PC-9 (cell line): ENCODE results near the gene GPR37L1. TPM values are rescaled to one million over a fixed set of nuclear protein-coding genes. Genes with fewer than 3 reads are reported as not detected.

Experiments used
- BruUV-seq: library from RNA; stranded (reverse); fragments of 400-500 nt; replicated peaks from 2 replicates; lab custom pipeline; 2021; lab: Mats Ljungman, UMichigan
- CTCF ChIA-PET: fragments of 300-600 bp; sonication (Branson Sonifier 250); formaldehyde crosslinking; loops from one replicate; lab custom pipeline; 2022; ENCODE audit warnings: antibody characterized with exemption; lab: Charles Lee
- POLR2A ChIA-PET: fragments of 300-600 bp; sonication (Branson Sonifier 250); formaldehyde crosslinking; loops from one replicate; lab custom pipeline; 2022; ENCODE audit warnings: antibody characterized with exemption; ENCODE audit not compliant: unreplicated experiment; lab: Charles Lee
- DNase-seq, 2 experiments: peaks; one replicate each; pipeline versions ENCODE4 v3.0.0 to v3.0.0-alpha.2; 2015 to 2022; ENCODE audit warnings: mixed read lengths in 1 of 2
- H2AFZ ChIP-seq: fragments of 200-600 bp; sonication (generic); 2 replicates; pipeline ENCODE4 v1.8.1; 2017; ENCODE audit warnings: antibody characterized with exemption
- H3F3A ChIP-seq: fragments of 200-600 bp; sonication (generic); 2 replicates; pipeline ENCODE4 v1.8.1; 2017; ENCODE audit warnings: antibody characterized with exemption, mild to moderate bottlenecking, low read depth; ENCODE audit not compliant: insufficient read depth
- H3K27ac ChIP-seq: fragments of 200-600 bp; sonication (generic); 2 replicates; pipeline ENCODE4 v1.6.1; 2016; ENCODE audit warnings: mixed run types
- H3K27me3 ChIP-seq: fragments of 200-600 bp; sonication (generic); 2 replicates; pipeline ENCODE4 v1.6.1; 2016; ENCODE audit warnings: low read depth, mixed run types; ENCODE audit not compliant: insufficient read depth
- H3K36me3 ChIP-seq: fragments of 200-600 bp; sonication (generic); 2 replicates; pipeline ENCODE4 v1.6.1; 2016; ENCODE audit warnings: low read depth, mixed run types
- H3K4me1 ChIP-seq: fragments of 200-600 bp; sonication (generic); replicated peaks from 2 replicates; pipeline ENCODE4 v1.6.1; 2016; ENCODE audit warnings: mixed run types; ENCODE audit not compliant: insufficient read depth
- H3K4me2 ChIP-seq: fragments of 200-600 bp; sonication (generic); 2 replicates; pipeline ENCODE4 v1.6.1; 2017; ENCODE audit warnings: mixed run types
- H3K4me3 ChIP-seq: fragments of 200-600 bp; sonication (generic); 2 replicates; pipeline ENCODE4 v1.6.1; 2016; ENCODE audit warnings: mixed run types
- H3K79me2 ChIP-seq: fragments of 200-600 bp; sonication (generic); 2 replicates; pipeline ENCODE4 v1.6.1; 2017; ENCODE audit warnings: low read depth, mixed run types
- H3K9me2 ChIP-seq: fragments of 200-600 bp; sonication (generic); 2 replicates; pipeline ENCODE4 v1.8.1; 2017; ENCODE audit warnings: mild to moderate bottlenecking; ENCODE audit not compliant: insufficient read depth
- H3K9me3 ChIP-seq: fragments of 200-600 bp; sonication (generic); 2 replicates; pipeline ENCODE4 v1.8.1; 2016; ENCODE audit warnings: low read depth; ENCODE audit not compliant: insufficient read depth
- H4K20me1 ChIP-seq: fragments of 200-600 bp; sonication (generic); 2 replicates; pipeline ENCODE4 v1.8.1; 2017; ENCODE audit not compliant: insufficient read depth
- EZH2 ChIP-seq: fragments of 200-600 bp; sonication (generic); IDR thresholded peaks from 2 replicates; pipeline ENCODE4 v1.8.0; 2017; ENCODE audit warnings: antibody characterized with exemption, low read depth
- intact Hi-C: fragments of 100-400 bp; cut with micrococcal nuclease; formaldehyde crosslinking; loops from one replicate; pipeline ENCODE4 v1.10.0; 2022; ENCODE audit not compliant: unreplicated experiment
- total RNA-seq: library from RNA; stranded (reverse); gene quantifications from 2 replicates; pipeline ENCODE4 v1.2.3, GENCODE V29; 2021
- TF ChIP-seq, protein P1 (sequence below): fragments of 200-600 bp; sonication (generic); conservative IDR thresholded peaks from 2 replicates; pipeline ENCODE4 v1.6.1; 2017; ENCODE audit warnings: mixed run types, antibody characterized with exemption, mild to moderate bottlenecking, moderate library complexity

Gene GPR37L1
- total RNA-seq, 1 experiment from 2014 or later: 0.33 TPM

DNA sequence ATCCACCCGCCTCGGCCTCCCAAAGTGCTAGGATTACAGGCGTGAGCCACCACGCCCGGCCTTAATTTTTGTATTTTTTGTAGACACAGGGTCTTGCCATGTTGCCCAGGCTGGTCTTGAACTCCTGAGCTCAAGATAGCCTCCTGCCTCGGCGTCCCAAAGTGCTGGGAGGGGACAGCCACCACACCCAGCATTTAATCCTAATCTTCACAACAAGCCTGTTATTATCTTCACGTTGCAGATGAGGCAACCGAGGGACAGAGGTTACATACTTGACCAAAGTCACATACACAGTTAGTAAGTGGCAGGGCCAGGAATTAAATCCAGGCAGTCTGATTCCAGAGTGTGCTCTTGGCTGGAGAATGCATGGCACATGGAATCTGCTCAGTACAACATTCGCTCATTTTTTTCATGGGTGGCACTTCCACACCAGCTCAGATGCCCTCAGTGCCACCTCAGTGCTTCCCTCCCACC, 4.8 kb upstream of the GPR37L1 start:
- CTCF ChIA-PET: interaction anchor here (0.9 to 1.8 kb wide), 4 partner anchors 60 to 118 kb away, joined by 3 to 8 read pairs (median 4); partner anchors contain the start of gene ELF3
- Histone ChIP-seq H2AFZ (no peak overlapping the region), H3F3A (peaks cover 39% of the 10 kb centered on the region), H3K79me2 (no peaks in the 10 kb centered on the region), H3K4me3 (no peak overlapping the region), H3K27ac (peak overlapping the region; percentile 59), H3K9me2 (no peaks in the 10 kb centered on the region), H3K4me1 (peaks cover 52% of the 10 kb centered on the region), H4K20me1 (no peaks in the 10 kb centered on the region), H3K27me3 (no peaks in the 10 kb centered on the region), H3K4me2 (peak overlapping the region; percentile 51), H3K36me3 (no peaks in the 10 kb centered on the region), H3K9me3 (no peaks in the 10 kb centered on the region)
- TF ChIP-seq EZH2: no peak
- TF ChIP-seq, protein P1, sequence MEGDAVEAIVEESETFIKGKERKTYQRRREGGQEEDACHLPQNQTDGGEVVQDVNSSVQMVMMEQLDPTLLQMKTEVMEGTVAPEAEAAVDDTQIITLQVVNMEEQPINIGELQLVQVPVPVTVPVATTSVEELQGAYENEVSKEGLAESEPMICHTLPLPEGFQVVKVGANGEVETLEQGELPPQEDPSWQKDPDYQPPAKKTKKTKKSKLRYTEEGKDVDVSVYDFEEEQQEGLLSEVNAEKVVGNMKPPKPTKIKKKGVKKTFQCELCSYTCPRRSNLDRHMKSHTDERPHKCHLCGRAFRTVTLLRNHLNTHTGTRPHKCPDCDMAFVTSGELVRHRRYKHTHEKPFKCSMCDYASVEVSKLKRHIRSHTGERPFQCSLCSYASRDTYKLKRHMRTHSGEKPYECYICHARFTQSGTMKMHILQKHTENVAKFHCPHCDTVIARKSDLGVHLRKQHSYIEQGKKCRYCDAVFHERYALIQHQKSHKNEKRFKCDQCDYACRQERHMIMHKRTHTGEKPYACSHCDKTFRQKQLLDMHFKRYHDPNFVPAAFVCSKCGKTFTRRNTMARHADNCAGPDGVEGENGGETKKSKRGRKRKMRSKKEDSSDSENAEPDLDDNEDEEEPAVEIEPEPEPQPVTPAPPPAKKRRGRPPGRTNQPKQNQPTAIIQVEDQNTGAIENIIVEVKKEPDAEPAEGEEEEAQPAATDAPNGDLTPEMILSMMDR: no peak
- POLR2A ChIA-PET: interaction anchor here (0.6 to 1.3 kb wide), 3 partner anchors 72 to 106 kb away, joined by 3 to 7 read pairs (median 3); no protein-coding TSS in a partner anchor
- intact Hi-C loops: no loop called here
- no TSS peak for BruUV-seq
- DNase-seq: peak in 1 of 2 experiments; percentile 37

DNA sequence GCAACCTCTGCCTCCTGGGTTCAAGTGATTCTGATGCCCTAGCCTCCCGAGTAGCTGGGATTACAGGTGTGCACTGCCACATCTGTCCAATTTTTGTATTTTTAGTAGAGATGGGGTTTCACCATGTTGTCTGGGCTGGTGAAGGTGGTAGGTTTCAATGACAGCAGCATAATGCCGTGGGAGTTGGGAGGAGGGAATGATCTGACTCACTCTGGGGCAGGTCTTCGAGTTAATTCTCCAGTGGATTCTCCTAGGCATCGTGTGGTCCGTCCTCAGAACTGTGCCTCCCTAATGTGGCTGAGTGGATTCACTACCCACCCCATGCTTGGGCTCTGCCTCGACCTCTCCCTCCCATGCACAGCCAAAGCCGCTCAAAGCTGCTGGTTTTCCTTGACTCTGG, 1.7 kb upstream of the GPR37L1 start:
- Histone ChIP-seq H2AFZ (no peak overlapping the region), H3K4me3 (no peak overlapping the region), H3K27me3 (no peaks in the 10 kb centered on the region), H3K9me3 (no peaks in the 10 kb centered on the region), H3K79me2 (no peaks in the 10 kb centered on the region), H3K27ac (no peak overlapping the region), H3K9me2 (no peaks in the 10 kb centered on the region), H3K4me2 (no peak overlapping the region), H3K36me3 (no peaks in the 10 kb centered on the region), H4K20me1 (no peaks in the 10 kb centered on the region), H3K4me1 (peaks cover 22% of the 10 kb centered on the region), H3F3A (peaks cover 15% of the 10 kb centered on the region)
- no TSS peak for BruUV-seq
- no peak for DNase-seq
- ChIA-PET CTCF (no interaction called here), POLR2A (no interaction called here)
- intact Hi-C loops: no loop called here
- no peak for TF ChIP-seq EZH2
- TF ChIP-seq, protein P1: no peak

DNA sequence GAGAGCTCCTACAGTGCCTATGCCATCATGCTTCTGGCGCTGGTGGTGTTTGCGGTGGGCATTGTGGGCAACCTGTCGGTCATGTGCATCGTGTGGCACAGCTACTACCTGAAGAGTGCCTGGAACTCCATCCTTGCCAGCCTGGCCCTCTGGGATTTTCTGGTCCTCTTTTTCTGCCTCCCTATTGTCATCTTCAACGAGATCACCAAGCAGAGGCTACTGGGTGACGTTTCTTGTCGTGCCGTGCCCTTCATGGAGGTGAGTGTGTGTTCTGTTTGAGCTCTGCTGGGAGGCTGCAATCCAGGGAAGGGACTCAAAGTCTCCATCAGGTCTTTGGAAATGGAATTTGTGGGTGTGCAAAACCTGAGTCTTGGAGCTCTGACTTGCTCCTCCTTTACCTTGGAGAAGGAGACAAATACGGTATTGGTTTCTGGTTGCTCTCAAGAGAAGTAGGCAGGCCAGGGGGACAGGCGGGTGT, 658 bp downstream of the GPR37L1 start:
- BruUV-seq: no TSS peak
- H3F3A ChIP-seq: peaks cover 5% of the 10 kb centered on the region
- H3K79me2 ChIP-seq: no peaks in the 10 kb centered on the region
- H3K4me2 ChIP-seq: no peak overlapping the region
- peaks cover 5% of the 10 kb centered on the region for H3K4me1 ChIP-seq
- CTCF ChIA-PET: interaction anchor here (0.6 to 0.8 kb wide), 3 partner anchors 14 to 550 kb away, joined by 3 to 4 read pairs (median 3); no protein-coding TSS in a partner anchor
- no peaks in the 10 kb centered on the region for H4K20me1 ChIP-seq
- TF ChIP-seq EZH2: no peak
- TF ChIP-seq, protein P1: no peak
- no peak overlapping the region for H3K4me3 ChIP-seq
- no peaks in the 10 kb centered on the region for H3K27me3 ChIP-seq
- no peak overlapping the region for H2AFZ ChIP-seq
- intact Hi-C loops: no loop called here
- no peak for DNase-seq
- POLR2A ChIA-PET: no interaction called here
- H3K9me2 ChIP-seq: no peaks in the 10 kb centered on the region
- H3K36me3 ChIP-seq: no peaks in the 10 kb centered on the region
- H3K9me3 ChIP-seq: no peaks in the 10 kb centered on the region
- H3K27ac ChIP-seq: no peak overlapping the region
